ENCODE data around the gene LRRC32.

Gene LRRC32

DNA sequence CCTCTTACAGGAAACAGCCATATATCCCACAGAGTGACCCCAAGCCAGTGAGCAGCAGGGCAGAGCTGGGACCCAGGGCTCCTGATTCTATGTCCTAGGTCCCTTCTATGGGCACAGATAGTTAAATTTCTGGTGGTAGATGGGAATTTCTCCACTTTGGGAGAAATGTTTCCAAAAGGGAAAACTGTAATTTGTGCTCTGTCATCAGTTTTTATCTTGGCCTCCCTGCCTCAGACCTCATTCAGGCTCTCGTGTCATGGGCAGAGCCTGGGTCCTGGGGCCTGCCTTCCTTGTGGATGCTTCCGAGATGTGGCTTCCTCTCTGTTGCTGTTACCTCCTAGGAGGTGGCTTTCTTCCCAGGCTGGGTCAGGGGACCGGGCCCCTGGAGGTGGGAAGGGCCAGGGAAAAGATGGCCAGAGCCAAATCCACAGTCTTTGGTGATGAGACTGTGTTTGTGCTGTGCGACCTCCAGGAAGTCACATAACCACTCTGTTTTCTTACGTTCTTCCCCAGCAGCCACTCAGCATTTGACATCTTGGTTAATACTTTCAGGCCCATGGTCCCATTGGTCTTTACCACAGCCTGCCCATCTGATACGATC lies 8.6 kb downstream of the LRRC32 start:
- DNase-seq, result no peak

DNA sequence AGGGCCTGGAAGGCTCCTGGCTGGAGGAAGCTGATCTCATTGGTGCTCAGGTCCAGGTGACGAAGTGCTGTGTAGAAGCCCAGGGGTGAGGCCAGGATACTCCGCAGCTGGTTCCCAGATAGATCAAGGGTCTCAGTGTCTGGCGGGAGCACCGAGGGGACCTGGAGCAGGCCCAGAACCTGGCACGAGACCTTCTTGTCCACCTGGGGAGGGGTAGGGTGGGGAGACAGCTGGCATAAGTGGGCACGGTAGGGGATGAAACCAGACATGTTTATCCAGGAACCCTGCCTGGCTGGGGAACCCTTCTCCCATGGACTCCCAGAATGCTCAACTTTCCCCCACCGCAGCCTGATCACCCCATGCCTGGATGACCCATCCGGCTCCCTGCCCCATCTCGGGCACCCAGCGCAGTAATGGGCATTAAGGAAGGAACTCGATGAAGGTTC lies 9.2 kb downstream of the LRRC32 start:
- DNase-seq, result no peak

DNA sequence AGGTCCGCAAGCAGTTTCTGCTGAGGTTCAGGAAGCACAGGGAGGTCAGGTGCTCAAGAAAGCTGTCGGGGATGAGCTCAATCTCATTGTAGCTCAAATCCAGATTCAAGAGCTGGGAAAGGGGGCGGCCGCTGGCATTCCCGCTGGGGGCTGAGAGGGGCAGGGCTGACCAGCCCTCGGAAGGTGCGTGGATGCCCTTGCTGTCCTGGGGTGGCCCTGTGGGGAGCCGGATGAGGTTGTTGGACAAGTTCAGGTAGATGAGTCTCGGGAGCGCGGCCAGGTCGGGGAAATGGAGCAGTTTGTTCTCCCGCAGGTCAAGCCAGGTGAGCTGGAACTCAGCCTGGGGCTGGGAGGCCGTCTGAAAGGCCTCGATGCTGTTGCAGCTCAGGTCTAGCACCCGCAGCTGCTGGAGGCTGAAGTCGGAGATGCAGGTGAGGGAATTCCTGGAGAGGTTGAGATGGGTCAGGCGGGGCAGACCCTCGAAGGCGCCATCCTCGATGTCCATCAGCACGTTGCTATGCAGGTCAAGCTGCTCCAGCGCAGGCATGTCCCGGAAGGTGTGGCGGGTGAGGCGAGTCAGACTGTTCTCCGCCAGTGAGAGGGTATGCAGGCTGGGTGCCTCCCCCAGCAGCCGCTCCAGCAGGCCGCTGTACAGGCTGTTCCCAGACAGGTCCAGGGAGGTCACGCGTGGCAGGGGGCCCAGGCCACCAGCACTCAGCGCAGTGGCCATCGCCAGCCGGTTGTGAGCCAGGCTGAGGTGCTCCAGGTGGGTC lies 9.8 kb downstream of the LRRC32 start:
- DNase-seq, result no peak

DNA sequence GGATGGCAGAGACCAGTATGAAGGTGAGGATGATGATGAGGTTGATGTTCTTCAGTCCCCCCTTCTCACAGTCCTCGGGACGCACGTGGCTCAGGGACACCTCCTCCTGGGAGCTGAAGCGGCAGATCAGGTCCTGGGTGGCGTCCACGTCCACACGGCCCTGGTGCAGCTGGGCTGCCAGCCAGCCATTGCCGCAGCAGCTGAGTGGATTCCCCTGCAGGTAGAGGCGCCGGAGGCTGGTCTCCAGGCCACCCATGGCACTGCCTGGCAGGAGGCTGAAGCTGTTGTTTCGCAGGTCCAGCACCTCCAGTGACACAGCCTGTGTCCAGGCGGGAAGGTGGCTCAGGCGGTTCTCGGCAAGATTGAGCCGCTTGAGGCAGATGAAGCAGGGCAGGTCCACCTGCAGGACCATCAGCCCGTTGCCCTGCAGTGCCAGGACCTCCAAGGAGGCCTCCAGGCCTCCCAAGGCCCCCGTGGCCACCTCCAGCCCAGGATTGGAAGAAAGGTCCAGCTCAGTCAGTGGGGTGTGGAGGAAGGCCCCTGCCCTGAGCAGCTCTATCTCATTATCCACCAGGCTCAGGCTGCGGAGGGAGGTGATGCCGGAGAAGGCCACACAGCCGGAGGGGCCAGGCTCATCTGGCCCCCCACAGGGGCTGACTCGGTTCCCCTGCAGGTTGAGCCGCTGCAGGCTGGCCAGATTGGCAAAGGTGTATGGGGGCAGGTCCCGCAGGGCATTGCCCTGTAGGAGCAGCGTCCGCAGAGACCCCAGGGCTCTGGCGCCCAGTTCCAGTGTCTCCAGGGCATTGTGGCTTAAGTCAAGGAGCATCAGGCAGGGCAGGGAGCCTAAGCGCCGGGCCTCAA lies 10.6 kb downstream of the LRRC32 start:
- DNase-seq, result no peak

DNA sequence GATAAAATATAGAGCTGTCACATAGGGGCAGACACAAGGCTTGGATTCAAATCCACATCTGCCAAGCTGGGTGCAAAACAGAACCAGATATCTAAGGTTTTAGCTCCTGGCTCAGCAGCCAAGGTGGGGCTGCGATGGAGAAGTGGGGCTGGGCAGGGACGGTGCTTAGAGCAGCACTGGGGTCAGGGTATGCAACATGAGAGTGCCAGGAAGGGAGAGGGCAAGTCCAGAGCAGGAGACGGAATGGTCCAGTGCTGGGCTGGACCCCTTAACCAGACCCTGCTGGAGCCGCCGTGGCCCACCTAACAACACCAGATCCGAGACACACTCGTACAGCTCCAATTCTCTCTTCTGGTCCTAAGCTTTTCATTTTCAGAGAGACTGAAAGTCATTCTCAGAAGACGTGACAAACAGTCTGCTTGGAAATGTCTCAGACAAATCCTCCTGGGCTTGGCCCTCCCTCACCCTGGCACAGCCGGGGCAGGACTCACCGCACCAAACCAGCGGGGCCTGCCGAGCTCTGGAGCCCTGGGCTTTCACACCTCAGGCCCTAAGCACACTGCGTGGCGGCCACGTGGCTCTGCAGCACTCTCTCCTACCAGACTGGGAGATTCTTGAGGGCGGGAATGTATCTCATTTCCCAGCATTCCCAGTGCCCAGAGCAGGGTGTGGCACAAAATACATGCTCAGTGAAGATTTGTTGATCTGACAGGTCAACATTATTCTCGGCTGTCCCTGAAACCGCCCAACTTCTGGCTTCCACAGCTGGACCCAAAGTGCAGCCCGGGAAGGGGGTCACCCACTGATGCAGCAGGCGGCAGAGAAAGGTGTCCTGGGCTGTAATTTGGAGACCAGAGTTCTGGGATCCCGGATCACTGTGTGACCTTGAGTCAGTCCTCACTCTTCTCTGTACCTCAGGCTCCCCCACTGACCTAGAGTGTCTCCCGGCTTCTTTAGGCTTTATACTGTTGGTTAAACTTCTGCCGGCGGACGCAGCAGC lies 11.6 kb downstream of the LRRC32 start:
- no peak for DNase-seq

DNA sequence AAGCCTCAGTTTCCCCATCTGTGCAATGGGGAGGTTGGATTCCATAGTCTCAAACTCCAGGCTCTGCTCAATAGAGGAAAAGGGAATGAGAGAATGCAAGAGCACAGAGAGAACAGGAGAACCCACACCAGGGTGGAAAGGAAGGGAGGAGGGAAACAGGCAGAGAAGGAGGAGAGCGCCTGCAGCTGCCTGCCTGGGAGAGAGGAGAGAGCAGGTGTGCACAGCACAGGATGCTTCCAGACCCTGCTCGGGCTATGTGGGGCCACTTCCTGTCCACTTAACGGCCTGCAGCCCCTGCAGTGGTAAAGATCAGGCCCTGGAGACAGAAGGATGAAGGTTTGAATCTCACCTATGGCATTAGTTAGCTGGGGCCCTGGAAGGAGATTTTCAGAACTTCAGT lies 12.3 kb downstream of the LRRC32 start:
- no peak for DNase-seq

DNA sequence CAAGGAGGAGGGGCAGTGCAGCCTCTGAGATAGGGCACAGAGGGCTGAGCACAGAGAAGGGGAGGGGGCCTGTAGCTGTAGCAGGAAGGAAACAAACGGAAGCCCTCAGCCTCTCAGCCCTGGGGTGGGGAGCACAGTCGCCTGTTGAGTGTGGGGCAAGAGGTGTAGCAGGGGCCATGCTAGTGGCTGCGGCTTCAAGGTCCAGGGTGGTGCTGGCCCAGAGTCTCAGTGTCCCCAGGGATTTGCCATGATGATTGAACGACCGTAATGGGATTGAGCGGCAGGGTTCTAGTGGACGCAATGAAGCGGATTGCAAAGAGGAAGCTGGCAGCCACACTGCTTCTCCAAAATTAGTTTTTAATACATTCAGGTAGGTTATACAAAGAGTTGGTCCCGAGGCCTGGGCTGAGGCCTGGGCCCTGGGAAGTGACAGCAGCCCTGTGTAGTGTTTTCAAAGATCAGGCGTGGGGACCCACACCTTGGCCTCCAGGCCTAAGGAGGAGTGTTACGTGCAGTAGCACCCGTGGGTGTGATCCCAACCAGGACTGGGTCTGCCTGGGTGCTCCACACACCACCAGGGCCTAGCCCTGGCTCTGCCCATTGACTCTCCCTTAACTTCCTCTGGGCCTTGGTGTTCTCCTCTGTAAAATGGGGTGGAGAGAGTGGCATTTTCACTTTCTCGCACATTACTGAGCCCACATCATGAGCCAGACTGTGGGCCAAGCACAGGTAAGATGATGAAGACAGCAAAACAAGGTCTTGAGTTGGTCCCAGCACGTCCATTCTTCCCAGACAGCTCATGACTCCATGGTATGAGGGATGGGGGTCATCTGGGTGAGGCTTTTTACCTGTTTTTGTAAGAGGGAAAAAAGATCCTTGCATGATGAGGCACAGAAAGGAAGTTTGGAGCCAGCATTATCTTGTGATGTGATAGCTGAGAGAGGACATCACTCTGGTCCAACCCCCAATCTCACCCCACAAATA lies 13.1 kb downstream of the LRRC32 start:
- DNase-seq, result no peak

DNA sequence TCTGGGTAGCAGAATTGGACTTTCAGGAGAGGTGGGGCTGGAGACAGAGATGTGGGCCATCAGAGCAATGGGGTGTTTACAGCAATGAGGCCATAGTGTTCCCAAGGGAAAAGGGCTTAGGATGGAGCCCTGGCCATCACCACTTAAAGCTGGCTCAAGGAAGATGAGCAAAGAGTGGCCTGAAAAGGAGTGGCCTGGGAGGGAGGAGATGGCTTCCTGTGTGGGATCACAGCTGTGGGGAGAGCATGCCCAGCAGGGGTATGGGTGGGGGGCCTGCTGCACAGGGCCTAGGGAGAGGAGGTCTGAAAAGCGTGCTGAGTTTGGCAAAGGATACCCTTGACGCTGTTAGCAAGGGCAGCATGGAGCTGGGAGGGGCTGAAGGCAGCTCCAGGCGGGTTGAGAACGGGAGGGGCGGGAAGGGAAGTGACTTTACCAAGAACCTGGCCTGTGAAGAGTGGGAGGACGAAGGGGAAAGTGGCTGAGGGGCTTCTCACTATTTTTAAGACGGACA lies 13.9 kb downstream of the LRRC32 start:
- DNase-seq, result no peak

DNA sequence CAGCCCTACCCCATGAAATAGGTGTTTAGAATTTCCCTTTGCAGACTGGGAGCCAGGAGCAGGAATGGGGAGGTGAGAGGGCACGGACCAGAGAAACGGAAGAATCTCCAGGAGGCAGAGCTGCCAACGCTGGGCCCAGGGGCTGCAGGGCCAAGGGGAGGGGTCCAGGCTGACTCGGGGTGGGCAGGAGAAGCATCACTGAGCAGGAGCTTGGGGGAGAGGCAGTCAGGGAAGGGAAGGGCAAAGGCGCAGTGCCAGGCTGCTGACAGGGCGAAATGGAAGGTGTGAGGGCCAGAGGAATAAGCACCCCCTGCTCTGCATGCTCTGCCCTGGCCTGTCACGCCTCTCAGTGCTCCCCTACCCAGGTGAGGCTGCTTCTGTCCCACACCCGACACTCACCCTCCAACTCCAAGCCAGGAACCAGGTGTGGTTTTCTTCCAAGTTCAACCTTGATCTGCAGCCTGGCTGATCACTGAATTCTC lies 14.5 kb downstream of the LRRC32 start:
- DNase-seq, result no peak

DNA sequence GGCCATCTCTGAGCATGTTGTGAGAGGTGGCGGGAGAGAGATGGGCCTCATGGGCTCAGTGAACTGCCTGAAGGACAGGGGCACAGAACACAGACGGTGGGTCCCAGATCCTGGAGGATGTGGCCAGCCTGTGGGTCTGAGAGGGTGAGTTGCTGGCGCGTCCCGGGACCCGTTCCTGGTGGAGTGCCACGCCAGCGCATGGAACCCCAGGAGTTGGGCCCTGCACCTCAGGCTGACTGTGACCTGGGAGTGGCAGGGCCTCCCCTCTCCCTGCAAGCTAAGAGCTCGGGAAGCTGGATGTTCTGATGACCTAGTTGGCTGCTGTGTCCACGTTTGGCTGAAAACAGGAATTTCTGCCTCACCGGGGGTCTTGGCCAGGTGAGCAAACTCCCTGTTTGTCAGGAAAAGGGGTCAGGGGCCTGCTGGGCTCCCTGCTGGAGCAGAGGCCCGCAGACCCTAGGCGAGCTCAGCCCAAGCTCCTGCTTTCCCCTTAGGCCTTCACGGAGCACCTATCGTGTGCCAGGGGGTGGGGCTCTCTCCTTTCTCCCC lies 15.0 kb downstream of the LRRC32 start:
- DNase-seq, result no peak

DNA sequence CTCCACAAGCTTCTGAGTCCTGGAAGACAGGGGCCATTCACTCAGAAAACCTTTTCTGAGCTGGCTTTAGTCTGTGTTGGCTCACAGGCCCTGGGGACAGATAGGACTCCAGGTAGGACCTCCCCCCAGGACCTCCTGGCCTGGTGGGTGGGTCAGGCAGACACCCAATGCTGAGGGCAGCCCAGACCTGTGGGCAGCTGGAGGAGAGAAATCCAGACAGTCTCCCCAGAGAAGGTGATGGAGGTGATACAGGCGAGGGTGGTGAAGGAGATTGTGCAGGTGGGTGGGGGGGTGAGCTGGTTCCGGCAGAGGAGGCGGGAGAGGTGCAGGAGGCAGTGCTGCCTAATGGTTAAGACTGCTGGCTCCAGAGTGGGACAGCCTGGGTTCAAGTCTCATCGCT lies 15.6 kb downstream of the LRRC32 start:
- no peak for DNase-seq

DNA sequence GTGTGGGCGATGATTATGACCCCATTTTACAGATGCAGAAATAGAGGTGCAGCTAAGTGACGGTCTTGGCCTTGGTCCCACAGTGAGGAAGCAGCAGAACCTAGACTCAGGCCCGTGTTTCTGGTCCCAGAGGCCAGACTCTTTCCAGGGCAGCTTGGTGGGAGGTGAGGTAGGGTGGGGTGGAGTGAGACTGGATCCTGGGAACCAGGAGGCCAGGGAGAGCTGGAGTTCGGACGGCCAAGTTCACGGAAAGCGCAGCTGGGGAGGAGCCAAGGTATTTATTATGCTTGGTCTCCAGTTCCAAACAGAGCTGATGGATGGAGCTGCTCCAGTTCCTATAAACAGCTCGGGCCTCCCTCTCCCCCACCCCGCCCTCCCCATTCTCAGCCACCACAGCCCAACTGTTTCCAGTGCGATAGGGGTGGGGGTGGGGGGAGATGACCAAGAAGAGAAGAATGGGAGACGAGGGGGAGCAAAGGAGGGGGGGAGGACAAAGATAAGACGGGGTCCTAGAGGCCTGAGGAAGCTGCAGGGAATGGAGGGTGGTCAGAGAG lies 16.2 kb downstream of the LRRC32 start:
- no peak for DNase-seq

DNA sequence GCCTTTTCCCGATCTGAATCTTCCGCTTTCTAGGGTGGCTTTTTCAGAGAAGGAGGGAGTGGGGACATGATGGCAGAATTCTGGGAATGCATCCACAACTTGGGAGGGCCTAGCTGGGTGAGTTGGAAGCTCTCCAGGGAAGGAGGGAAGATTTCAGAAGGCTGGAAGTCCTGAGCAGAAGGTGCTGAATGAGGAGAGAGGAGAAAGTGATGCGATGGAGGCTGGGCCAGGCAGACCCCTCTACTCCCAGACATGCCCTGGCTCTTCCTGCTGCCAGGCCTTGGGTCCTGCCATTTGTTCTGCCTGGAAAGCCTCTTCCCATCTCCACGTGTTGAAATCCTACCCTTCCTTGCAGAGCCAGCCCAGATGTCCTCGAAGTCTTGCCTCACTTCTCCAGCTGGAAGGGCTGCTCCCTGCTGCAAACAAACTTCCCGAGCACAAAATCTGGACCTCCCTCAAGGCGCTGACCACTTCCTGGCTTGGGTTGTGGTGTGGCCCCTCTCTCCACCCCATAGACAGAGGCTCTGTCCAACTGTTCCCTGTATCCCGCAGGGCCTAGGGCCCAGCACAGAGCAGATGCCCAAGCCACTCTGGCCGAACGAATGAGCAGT lies 16.8 kb downstream of the LRRC32 start:
- no peak for DNase-seq

DNA sequence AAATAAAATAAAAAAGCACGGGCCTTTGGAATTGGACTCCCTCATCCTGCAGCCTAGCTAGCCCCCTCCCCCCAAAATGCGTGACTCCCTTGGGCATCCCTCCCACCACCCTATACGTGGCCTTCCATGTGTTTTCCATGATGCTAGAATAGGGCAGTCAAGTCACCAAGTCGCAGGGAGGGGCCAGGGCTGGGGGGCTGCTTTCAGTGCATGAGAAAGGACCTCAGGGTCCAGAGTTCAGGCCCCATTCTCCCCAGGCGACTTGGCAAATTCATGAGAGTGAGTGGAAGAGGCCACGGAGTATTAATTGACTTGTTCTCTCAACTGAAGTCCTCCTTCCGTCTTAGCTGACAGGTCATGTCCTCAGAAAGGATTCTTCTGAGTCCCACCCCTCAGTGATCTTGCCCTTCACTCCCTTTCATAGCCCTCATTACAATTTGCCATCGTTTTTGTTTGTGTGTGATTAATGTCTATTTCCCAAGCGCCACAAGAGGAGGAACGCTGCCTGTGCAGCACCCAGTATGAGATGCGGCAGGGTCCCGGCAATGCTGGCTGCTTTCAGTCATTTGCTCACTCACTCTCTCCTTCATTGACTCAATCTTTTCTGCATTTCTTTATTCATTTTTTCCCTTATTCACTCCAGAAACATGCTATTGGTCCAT lies 17.4 kb downstream of the LRRC32 start:
- DNase-seq, result no peak

DNA sequence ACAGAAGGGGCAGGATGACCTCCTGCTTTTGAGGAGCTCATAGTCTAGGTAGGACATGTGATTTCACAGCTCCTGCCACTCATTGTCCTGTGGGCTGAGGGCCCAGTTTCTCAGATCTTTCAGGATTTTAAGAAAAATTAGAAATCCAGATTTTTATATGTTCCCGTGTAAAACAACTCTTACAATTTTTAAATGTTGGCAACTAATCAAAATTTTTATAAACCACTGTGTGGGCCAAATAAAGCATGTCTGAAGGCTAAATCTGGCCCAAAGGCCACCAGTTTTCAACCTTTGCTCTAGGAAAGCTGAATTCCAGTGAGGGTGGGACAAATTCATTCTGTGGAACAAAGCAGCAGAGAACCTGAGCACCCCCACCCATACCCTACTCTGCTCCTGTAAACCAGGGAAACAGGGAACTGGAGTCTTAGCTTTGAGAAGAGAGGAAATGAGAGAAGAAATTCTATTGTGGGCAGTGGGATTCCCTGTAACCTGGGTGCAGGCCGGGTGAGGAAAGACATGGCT lies 20.6 kb downstream of the LRRC32 start:
- no peak for DNase-seq

DNA sequence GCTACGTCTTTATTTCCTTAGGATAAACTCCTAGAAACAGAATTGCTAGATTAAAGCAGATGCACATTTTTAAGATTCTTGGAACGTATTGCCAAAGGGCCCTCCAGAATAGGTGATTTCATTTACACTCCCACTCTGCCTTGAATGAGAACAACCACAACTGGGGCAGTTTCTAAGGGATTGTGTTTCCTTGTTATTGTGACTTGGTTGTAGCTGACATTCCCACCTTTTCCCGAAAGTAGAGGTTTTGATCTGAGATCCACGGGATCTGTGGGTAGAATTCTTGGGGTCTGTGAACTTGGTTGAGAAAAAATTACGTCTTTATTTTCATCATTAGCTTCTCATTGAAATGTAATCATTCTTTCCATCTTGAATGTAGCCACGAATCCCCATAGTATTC lies 21.5 kb downstream of the LRRC32 start:
- DNase-seq, result no peak

DNA sequence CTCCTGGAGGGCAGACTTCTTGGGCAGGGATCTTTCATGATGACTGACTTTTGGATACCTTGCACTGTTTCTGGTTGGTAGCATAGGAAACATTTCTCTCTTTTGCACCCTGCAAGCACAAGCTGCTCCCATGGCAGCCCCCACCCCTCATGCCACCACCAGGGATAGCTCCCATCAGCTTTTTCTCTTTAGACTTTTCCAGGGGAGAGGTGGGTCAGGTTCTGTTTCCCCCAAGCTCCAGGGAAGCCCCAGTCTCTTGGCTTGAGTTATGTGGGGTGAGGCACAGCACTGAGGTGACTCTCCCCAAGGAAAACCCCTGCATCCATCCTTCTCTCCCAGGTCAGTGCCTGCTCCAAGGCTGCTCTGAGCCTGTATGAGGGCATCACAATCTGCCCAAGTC lies 22.5 kb downstream of the LRRC32 start:
- no peak for DNase-seq

DNA sequence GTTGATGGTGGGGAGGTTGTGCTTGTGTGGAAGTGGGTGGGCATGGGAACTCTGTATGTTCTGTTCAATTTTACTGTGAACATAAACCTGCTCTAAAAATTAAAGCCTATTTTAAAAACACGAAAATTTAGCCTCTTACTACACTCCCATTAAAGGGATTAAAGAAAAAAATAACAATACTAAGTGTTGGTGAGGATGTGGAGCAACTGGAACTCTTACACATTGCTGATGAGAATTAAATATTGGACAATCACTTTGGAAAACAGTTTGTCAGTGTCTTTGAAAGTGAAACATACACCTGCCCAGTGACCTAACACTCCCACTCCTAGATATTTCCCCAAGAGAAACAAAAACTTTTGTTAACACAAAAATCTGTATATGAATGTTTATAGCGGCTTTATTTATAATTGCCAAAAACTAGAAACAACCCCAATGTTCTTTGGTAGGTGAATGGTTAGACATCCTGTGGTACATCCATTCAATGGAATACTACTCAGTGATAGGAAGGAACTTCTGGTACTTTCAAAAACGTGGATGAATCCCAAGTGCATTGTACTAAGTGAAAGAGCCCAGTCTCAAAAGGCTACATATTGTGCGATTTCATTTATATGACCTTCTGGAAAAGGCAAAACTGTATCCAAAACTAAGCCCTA lies 23.5 kb downstream of the LRRC32 start:
- DNase-seq, result no peak
